ENCODE results near the gene BLVRB. TPM values are rescaled to one million over a fixed set of nuclear protein-coding genes. Genes with fewer than 3 reads are reported as not detected.

Gene BLVRB
- total RNA-seq, 1 experiment from 2014 or later, result 45.6 TPM

- in situ Hi-C loops (cut with HindIII; ENCODE audit: low pct_unique_long_range_greater_than_20kb, low sequenced_read_pairs), result no loop called here
- intact Hi-C loops (cut with micrococcal nuclease; ENCODE audit: unreplicated experiment), result no loop called here
- no peak overlapping the region for H3K4me3 ChIP-seq (ENCODE audit: low read depth in 2 of 2, low read length in 2 of 2)
- no peaks in the 10 kb centered on the region for H3K27me3 ChIP-seq (ENCODE audit: control insufficient read depth, insufficient read depth, low read length)
- no peaks in the 10 kb centered on the region for H3K4me1 ChIP-seq (ENCODE audit: control insufficient read depth, insufficient read depth, low read length)
- no peak for ATAC-seq
- CTCF ChIA-PET, result no interaction called here
- H3K27ac ChIP-seq (ENCODE audit: low read length), result no peak overlapping the region
- TF ChIP-seq CTCF (IDR thresholded peaks at IDR 0.05) (no peak), REST (IDR thresholded peaks at IDR 0.05; ENCODE audit: insufficient read depth in 1 of 2, low read depth in 2 of 2, low read length in 1 of 2) (no peak), POLR2AphosphoS5 (IDR thresholded peaks at IDR 0.05; ENCODE audit: low read depth, low read length) (no peak), TCF7L2 (IDR thresholded peaks at IDR 0.05; ENCODE audit: low read depth, low read length) (no peak), SIN3A (IDR thresholded peaks at IDR 0.05; ENCODE audit: borderline replicate concordance, insufficient read depth, low read depth, low read length) (no peak)
- POLR2A ChIA-PET, result no interaction called here
- DNase-seq (ENCODE audit: low read depth, low spot score), result no peak
- H3K36me3 ChIP-seq (ENCODE audit: control insufficient read depth, insufficient read depth, low read length), result no peaks in the 10 kb centered on the region
- BruUV-seq (replicated peaks), result no TSS peak
- H3K9me3 ChIP-seq (ENCODE audit: control insufficient read depth, insufficient read depth, low read depth, low read length), result no peaks in the 10 kb centered on the region
These were observed 7.0 kb upstream of the BLVRB start for GRCh38 chr19:40472516-40472915.

- TF ChIP-seq SIN3A (IDR thresholded peaks at IDR 0.05; ENCODE audit: borderline replicate concordance, insufficient read depth, low read depth, low read length) (no peak), CTCF (IDR thresholded peaks at IDR 0.05) (no peak), POLR2AphosphoS5 (IDR thresholded peaks at IDR 0.05; ENCODE audit: low read depth, low read length) (no peak), REST (IDR thresholded peaks at IDR 0.05; ENCODE audit: insufficient read depth in 1 of 2, low read depth in 2 of 2, low read length in 1 of 2) (no peak)
- ChIA-PET CTCF (no interaction called here), POLR2A (no interaction called here)
- Histone ChIP-seq H3K9me3 (ENCODE audit: control insufficient read depth, insufficient read depth, low read depth, low read length) (no peaks in the 10 kb centered on the region), H3K27ac (ENCODE audit: low read length) (no peak overlapping the region), H3K36me3 (ENCODE audit: control insufficient read depth, insufficient read depth, low read length) (no peaks in the 10 kb centered on the region), H3K4me1 (ENCODE audit: control insufficient read depth, insufficient read depth, low read length) (no peaks in the 10 kb centered on the region), H3K27me3 (ENCODE audit: control insufficient read depth, insufficient read depth, low read length) (no peaks in the 10 kb centered on the region), H3K4me3 (ENCODE audit: low read depth in 2 of 2, low read length in 2 of 2) (no peak overlapping the region)
- intact Hi-C loops (cut with micrococcal nuclease; ENCODE audit: unreplicated experiment), result no loop called here
- DNase-seq (ENCODE audit: low read depth, low spot score), result no peak
- ATAC-seq, result no peak
- no TSS peak for BruUV-seq (replicated peaks)
- in situ Hi-C loops (cut with HindIII; ENCODE audit: low pct_unique_long_range_greater_than_20kb, low sequenced_read_pairs), result no loop called here
These were observed 5.6 kb upstream of the BLVRB start for GRCh38 chr19:40471111-40471510.
